Mononuclear cell (primary cell): Measurements from ENCODE around the gene GJE1. TPM values are rescaled to one million over a fixed set of nuclear protein-coding genes. Genes with fewer than 3 reads are reported as not detected.
A peak's percentile ranks its signal among the peaks of the same experiment; 100 is the strongest.
"Not testable (repeated sequence)": the region's sequence is repeated elsewhere in the genome, so short reads cannot be mapped to it uniquely, and the experiment has no call there.

Experiments
- H3K27me3 ChIP-seq: 2 replicates; pipeline ENCODE4 v1.6.0; 2011; ENCODE audit warnings: low read length, control low read depth; ENCODE audit not compliant: insufficient read depth
- H3K4me1 ChIP-seq: 2 replicates; pipeline ENCODE4 v1.5.1; 2011; ENCODE audit warnings: mild to moderate bottlenecking, low read length, control low read depth; ENCODE audit not compliant: insufficient read depth
- H3K4me3 ChIP-seq: 2 replicates; pipeline ENCODE4 v1.5.1; 2011; ENCODE audit warnings: mild to moderate bottlenecking, low read length, moderate library complexity
- H3K9me3 ChIP-seq: 2 replicates; pipeline ENCODE4 v1.5.1; 2011; ENCODE audit warnings: low read depth, mild to moderate bottlenecking, control low read depth, low read length
- total RNA-seq: library from RNA; depleted of rRNA; stranded (reverse); fragments of >200 nt; gene quantifications from one replicate; pipeline ENCODE4 v1.2.3, GENCODE V29; 2012

Gene GJE1, protein sequence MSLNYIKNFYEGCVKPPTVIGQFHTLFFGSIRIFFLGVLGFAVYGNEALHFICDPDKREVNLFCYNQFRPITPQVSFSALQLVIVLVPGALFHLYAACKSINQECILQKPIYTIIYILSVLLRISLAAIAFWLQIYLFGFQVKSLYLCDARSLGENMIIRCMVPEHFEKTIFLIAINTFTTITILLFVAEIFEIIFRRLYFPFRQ
- not detected for total RNA-seq

- Histone ChIP-seq H3K4me1 (no peaks in the 10 kb centered on the region), H3K4me3 (no peak within 1 kb of the TSS), H3K27me3 (peaks cover 22% of the 10 kb centered on the region), H3K9me3 (no peaks in the 10 kb centered on the region)
Observed at GRCh38 chr6:142132625-142133024, at the start of gene GJE1. TSS of gene GJE1 (plus strand) at chr6:142132925. CDS start at chr6:142133159, 234 bp downstream.

DNA sequence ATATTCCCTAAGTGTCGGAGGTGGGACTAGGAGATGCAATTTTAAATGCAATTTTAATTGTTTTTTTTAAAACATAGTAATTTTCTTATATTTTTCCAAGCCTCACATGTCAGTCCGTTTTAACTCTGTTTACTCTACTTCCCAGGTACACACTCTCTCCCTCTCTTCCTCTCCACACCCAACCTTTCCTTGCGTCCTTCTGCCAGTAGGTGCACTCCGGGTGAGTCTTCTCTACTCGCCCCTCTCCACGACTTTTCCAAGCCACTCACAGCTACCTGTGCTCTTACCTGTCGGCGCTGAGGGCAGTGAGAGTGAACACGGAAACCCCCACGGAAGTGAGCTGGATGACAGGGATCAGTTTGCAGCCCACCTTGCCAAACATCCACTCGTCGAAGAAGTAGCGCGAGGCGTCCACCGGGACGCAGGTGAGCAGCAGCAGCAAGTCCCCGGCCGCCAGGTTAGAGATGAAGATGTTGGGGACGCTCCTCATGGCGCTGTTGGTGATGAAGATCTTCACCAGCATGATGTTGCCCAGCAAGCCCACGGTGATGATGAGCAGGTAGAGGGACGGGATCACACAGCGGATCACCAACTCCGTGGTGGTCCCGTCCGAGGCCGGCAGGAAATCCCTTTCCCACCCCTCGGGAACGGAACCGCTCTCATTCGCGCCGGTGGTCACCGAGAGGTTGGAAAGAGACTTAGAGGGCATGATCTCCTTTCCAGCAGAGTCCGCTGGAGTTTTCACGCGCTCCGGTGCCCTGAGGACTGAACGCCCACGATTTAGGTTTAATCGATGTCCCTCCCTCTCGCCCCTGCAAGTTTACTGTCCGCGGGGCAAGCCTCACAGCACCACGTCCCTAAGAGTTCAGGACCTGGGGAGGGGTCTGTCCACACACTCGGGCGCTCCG is 44.5 kb upstream of the GJE1 start:
- H3K4me3 ChIP-seq = no peak overlapping the region
- H3K4me1 ChIP-seq = no peaks in the 10 kb centered on the region
- H3K27me3 ChIP-seq = peaks cover 35% of the 10 kb centered on the region
- H3K9me3 ChIP-seq = no peaks in the 10 kb centered on the region

- no peaks in the 10 kb centered on the region for H3K4me1 ChIP-seq
- H3K27me3 ChIP-seq = peaks cover 35% of the 10 kb centered on the region
- no peaks in the 10 kb centered on the region for H3K9me3 ChIP-seq
- no peak overlapping the region for H3K4me3 ChIP-seq
Observed at GRCh38 chr6:142088858-142089216, 43.9 kb upstream of the GJE1 start.

DNA sequence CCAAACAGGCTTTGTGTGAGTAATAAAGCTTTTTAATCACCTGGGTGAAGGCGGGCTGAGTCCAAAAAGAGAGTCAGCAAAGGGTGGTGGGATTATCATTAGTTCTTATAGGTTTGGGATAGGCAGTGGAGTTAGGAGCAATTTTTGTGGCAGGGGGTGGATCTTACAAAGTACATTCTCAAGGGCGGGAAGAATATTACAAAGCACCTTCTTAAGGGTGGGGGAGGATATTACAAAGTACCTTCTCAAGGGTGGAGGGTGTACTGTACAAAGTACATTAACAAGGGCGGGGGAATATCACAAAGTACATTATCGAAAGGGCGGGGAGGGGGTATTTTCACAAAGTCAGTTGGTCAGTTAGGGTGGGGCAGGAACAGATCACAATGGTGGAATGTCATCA is 27.9 kb upstream of the GJE1 start:
- H3K4me3 ChIP-seq, H3K27me3 ChIP-seq, H3K4me1 ChIP-seq, H3K9me3 ChIP-seq: not testable (repeated sequence)

DNA sequence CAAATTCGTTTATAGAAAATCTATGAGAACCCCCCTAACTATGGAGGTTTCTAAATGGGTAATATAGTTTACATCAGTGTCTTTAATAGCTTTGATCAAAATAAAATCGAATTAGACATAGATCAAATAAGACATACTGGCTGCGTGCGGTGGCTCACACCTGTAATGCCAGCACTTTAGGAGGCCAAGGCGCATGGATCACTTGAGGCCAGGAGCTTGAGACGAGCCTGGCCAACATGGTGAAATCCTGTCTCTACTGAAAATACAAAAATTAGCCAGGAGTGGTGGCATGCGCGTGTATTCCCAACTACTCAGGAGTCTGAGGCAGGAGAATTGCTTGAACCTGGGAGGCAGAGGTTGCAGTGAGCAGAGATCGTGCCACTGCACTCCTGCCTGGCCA is 21.9 kb upstream of the GJE1 start:
- not testable (repeated sequence) for H3K27me3 ChIP-seq, H3K4me3 ChIP-seq, H3K9me3 ChIP-seq, H3K4me1 ChIP-seq

GRCh38 chr6:142112451-142113061 is 20.2 kb upstream of the GJE1 start:
- no peaks in the 10 kb centered on the region for H3K4me1 ChIP-seq
- H3K9me3 ChIP-seq = no peaks in the 10 kb centered on the region
- H3K27me3 ChIP-seq = no peaks in the 10 kb centered on the region
- H3K4me3 ChIP-seq = no peak overlapping the region

GRCh38 chr6:142117366-142117765 is 15.4 kb upstream of the GJE1 start:
- Histone ChIP-seq H3K9me3 (no peaks in the 10 kb centered on the region), H3K27me3 (peaks cover 5% of the 10 kb centered on the region), H3K4me1 (no peaks in the 10 kb centered on the region), H3K4me3 (no peak overlapping the region)

- Histone ChIP-seq H3K27me3 (peaks cover 5% of the 10 kb centered on the region), H3K4me3 (no peak overlapping the region), H3K4me1 (no peaks in the 10 kb centered on the region), H3K9me3 (no peaks in the 10 kb centered on the region)
Observed at GRCh38 chr6:142118328-142118727, 14.4 kb upstream of the GJE1 start.

GRCh38 chr6:142118925-142119324 is 13.8 kb upstream of the GJE1 start:
- Histone ChIP-seq H3K27me3 (peaks cover 5% of the 10 kb centered on the region), H3K4me3 (no peak overlapping the region), H3K9me3 (no peaks in the 10 kb centered on the region), H3K4me1 (no peaks in the 10 kb centered on the region)

GRCh38 chr6:142121342-142121741 is 11.4 kb upstream of the GJE1 start:
- Histone ChIP-seq H3K27me3 (peaks cover 5% of the 10 kb centered on the region), H3K4me3 (no peak overlapping the region), H3K4me1 (no peaks in the 10 kb centered on the region), H3K9me3 (no peaks in the 10 kb centered on the region)

- no peak overlapping the region for H3K4me3 ChIP-seq
- no peaks in the 10 kb centered on the region for H3K9me3 ChIP-seq
- H3K27me3 ChIP-seq = peaks cover 26% of the 10 kb centered on the region
- no peaks in the 10 kb centered on the region for H3K4me1 ChIP-seq
Observed at GRCh38 chr6:142130814-142131213, 1.9 kb upstream of the GJE1 start.

DNA sequence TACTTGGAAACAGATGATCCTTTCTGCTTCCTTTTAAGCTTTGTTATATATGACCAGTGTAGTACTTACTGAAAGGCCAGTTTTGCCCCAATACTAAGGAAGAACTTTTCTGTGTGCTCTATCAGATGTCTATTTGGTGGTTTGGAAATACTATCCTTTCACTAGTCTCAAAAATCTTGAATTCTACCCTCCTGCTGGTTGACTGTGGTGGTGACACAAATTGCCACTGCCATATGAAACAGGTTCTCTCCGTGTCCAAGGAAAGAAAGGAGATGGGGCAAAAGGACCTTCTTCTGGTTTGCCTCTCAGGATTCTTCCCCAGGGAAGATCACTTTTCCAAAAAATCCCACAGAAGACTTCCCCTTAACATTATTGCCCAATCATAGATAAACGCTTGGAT is 6.2 kb downstream of the GJE1 start:
- no peak overlapping the region for H3K4me3 ChIP-seq
- peaks cover 15% of the 10 kb centered on the region for H3K27me3 ChIP-seq
- no peaks in the 10 kb centered on the region for H3K4me1 ChIP-seq
- H3K9me3 ChIP-seq = no peaks in the 10 kb centered on the region

DNA sequence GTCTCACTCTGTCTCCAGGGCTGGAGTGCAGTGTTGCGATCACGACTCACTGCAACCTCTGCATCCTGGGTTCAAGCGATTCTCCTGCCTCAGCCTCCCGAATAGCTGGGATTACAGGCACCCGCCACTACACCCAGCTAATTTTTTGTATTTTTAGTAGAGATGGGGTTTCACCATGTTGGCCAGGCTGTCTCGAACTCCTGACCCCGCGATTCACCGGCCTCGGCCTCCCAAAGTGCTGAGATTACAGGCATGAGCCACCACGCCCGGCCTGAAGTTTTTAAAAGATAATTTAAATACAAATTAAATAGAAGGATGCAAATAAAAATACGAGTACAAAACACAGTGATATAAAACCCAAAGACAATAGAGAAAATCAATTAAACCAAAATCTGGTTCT is 8.8 kb downstream of the GJE1 start:
- not testable (repeated sequence) for H3K9me3 ChIP-seq, H3K4me3 ChIP-seq, H3K4me1 ChIP-seq
- H3K27me3 ChIP-seq = peaks cover 12% of the 10 kb centered on the region

- Histone ChIP-seq H3K9me3 (no peaks in the 10 kb centered on the region), H3K27me3 (no peaks in the 10 kb centered on the region), H3K4me1 (peaks cover 12% of the 10 kb centered on the region), H3K4me3 (peak within 1 kb of the TSS; percentile 90)
Observed at GRCh38 chr6:142146828-142147662, 14.3 kb downstream of the GJE1 start, which contains the start of the genes NMBR and VTA1. TSS of gene NMBR (minus strand) at chr6:142147122. CDS start at chr6:142088658, 58,464 bp downstream. TSS of gene VTA1 (plus strand) at chr6:142147263. CDS start at chr6:142147288, 25 bp downstream.

GRCh38 chr6:142152746-142153145 is 20.0 kb downstream of the GJE1 start:
- H3K27me3 ChIP-seq = no peaks in the 10 kb centered on the region
- no peak overlapping the region for H3K4me3 ChIP-seq
- no peaks in the 10 kb centered on the region for H3K9me3 ChIP-seq
- peaks cover 15% of the 10 kb centered on the region for H3K4me1 ChIP-seq
